H9 (cell line): ENCODE measurements around the gene MT1F. TPM values are rescaled to one million over a fixed set of nuclear protein-coding genes. Genes with fewer than 3 reads are reported as not detected.
"Not testable (repeated sequence)": the region's sequence is repeated elsewhere in the genome, so short reads cannot be mapped to it uniquely, and the experiment has no call there.

Source experiments
- DNase-seq: peaks from one replicate; pipeline ENCODE4 v3.0.0-alpha.2; 2017
- H2AFZ ChIP-seq: one replicate; pipeline ENCODE4 v1.6.1; 2013; ENCODE audit warnings: mild to moderate bottlenecking, low read length, control low read depth, moderate library complexity
- H2AK5ac ChIP-seq: 2 replicates; pipeline ENCODE4 v1.6.1; 2013; ENCODE audit warnings: low read length, control low read depth, mixed read lengths; ENCODE audit not compliant: insufficient read length
- H2BK120ac ChIP-seq: one replicate; pipeline ENCODE4 v1.6.1; 2013; ENCODE audit warnings: low read depth, mild to moderate bottlenecking, low read length, control low read depth, inconsistent platforms; ENCODE audit not compliant: poor library complexity, severe bottlenecking
- H2BK12ac ChIP-seq: 2 replicates; pipeline ENCODE4 v1.6.1; 2013; ENCODE audit warnings: low read length, control low read depth, mixed read lengths, low read depth; ENCODE audit not compliant: insufficient read length
- H2BK15ac ChIP-seq: 2 replicates; pipeline ENCODE4 v1.6.1; 2013; ENCODE audit warnings: low read depth, low read length, control low read depth
- H2BK20ac ChIP-seq: one replicate; pipeline ENCODE4 v1.6.1; 2013; ENCODE audit warnings: low read depth, mild to moderate bottlenecking, low read length, control low read depth, inconsistent platforms; ENCODE audit not compliant: poor library complexity, severe bottlenecking
- H2BK5ac ChIP-seq: 2 replicates; pipeline ENCODE4 v1.6.1; 2013; ENCODE audit warnings: low read length, control low read depth, mixed read lengths; ENCODE audit not compliant: insufficient read length
- H3K14ac ChIP-seq: 2 replicates; pipeline ENCODE4 v1.6.1; 2013; ENCODE audit warnings: low read length, control low read depth; ENCODE audit not compliant: insufficient read depth
- H3K18ac ChIP-seq: 2 replicates; pipeline ENCODE4 v1.6.1; 2013; ENCODE audit warnings: low read depth, mild to moderate bottlenecking, mixed read lengths, low read length, control low read depth; ENCODE audit not compliant: insufficient read length
- H3K23ac ChIP-seq: 2 replicates; pipeline ENCODE4 v1.6.1; 2013; ENCODE audit warnings: low read length, control low read depth, mixed read lengths, low read depth; ENCODE audit not compliant: insufficient read length
- H3K23me2 ChIP-seq: 2 replicates; pipeline ENCODE4 v1.6.1; 2013; ENCODE audit warnings: low read depth, mild to moderate bottlenecking, mixed read lengths, low read length, control low read depth; ENCODE audit not compliant: insufficient read length, poor library complexity, severe bottlenecking
- H3K27ac ChIP-seq: 2 replicates; pipeline ENCODE4 v1.5.1; 2013; ENCODE audit warnings: low read length, control low read depth, mixed read lengths, low read depth; ENCODE audit not compliant: insufficient read length
- H3K27me3 ChIP-seq: 2 replicates; pipeline ENCODE4 v1.6.1; 2013; ENCODE audit warnings: low read length, control low read depth, inconsistent platforms; ENCODE audit not compliant: insufficient read depth
- H3K4ac ChIP-seq: 2 replicates; pipeline ENCODE4 v1.6.1; 2013; ENCODE audit warnings: low read depth, mild to moderate bottlenecking, control low read depth, inconsistent platforms, low read length, moderate library complexity
- H3K4me1 ChIP-seq: 2 replicates; pipeline ENCODE4 v1.6.1; 2013; ENCODE audit warnings: low read length, control low read depth, inconsistent platforms; ENCODE audit not compliant: insufficient read depth
- H3K4me2 ChIP-seq: 2 replicates; pipeline ENCODE4 v1.6.1; 2013; ENCODE audit warnings: low read length, control low read depth, mixed read lengths; ENCODE audit not compliant: insufficient read length, insufficient read depth
- H3K56ac ChIP-seq: 2 replicates; pipeline ENCODE4 v1.6.1; 2013; ENCODE audit warnings: low read depth, mild to moderate bottlenecking, mixed read lengths, low read length, control low read depth; ENCODE audit not compliant: insufficient read length
- H3K79me1 ChIP-seq: 2 replicates; pipeline ENCODE4 v1.6.1; 2013; ENCODE audit warnings: low read depth, mild to moderate bottlenecking, moderate library complexity, low read length, control low read depth, inconsistent platforms; ENCODE audit not compliant: insufficient read depth, poor library complexity, severe bottlenecking
- H3K79me2 ChIP-seq: 2 replicates; pipeline ENCODE4 v1.6.1; 2013; ENCODE audit warnings: low read length, control low read depth, inconsistent platforms; ENCODE audit not compliant: insufficient read depth
- H3K9ac ChIP-seq: 2 replicates; pipeline ENCODE4 v1.6.1; 2013; ENCODE audit warnings: low read length, control low read depth, mixed read lengths; ENCODE audit not compliant: insufficient read length; ENCODE audit errors: extremely low read depth
- H3K9me3 ChIP-seq: one replicate; pipeline ENCODE4 v1.6.1; 2013; ENCODE audit warnings: low read depth, low read length, inconsistent platforms; ENCODE audit not compliant: control insufficient read depth
- H3T11ph ChIP-seq: one replicate; pipeline ENCODE4 v1.6.1; 2013; ENCODE audit warnings: mild to moderate bottlenecking, low read length, control low read depth, inconsistent platforms
- H4K20me1 ChIP-seq: one replicate; pipeline ENCODE4 v1.6.1; 2013; ENCODE audit not compliant: control insufficient read depth, insufficient read length, insufficient read depth
- H4K5ac ChIP-seq: 2 replicates; pipeline ENCODE4 v1.6.1; 2013; ENCODE audit warnings: low read depth, mild to moderate bottlenecking, mixed read lengths, low read length, control low read depth; ENCODE audit not compliant: insufficient read length
- H4K8ac ChIP-seq: replicated peaks from 2 replicates; pipeline ENCODE4 v1.6.1; 2013; ENCODE audit warnings: low read length, control low read depth, mixed read lengths, low read depth; ENCODE audit not compliant: insufficient read length
- H4K91ac ChIP-seq: 2 replicates; pipeline ENCODE4 v1.6.1; 2013; ENCODE audit warnings: low read depth, mild to moderate bottlenecking, moderate library complexity, mixed read lengths, low read length, control low read depth; ENCODE audit not compliant: insufficient read length
- H3K27ac Mint-ChIP-seq, 3 experiments: 2 replicates in 2 of 3; 3 replicates in 1 of 3; pipeline ENCODE4 v1.8.0; 2020 to 2021; ENCODE audit warnings: mixed read lengths in 3 of 3, mild to moderate bottlenecking in 1 of 3, moderate library complexity in 1 of 3
- H3K27me3 Mint-ChIP-seq: 2 replicates; pipeline ENCODE4 v1.8.0; 2021; ENCODE audit warnings: low read depth, mild to moderate bottlenecking, moderate library complexity, mixed read lengths
- H3K36me3 Mint-ChIP-seq, 3 experiments: 2 replicates in 2 of 3; 3 replicates in 1 of 3; pipeline ENCODE4 v1.8.0; 2020 to 2021; ENCODE audit warnings: low read depth in 3 of 3, mixed read lengths in 3 of 3; ENCODE audit not compliant: insufficient read depth in 1 of 3
- H3K4me1 Mint-ChIP-seq, 2 experiments: 2 replicates each; pipeline ENCODE4 v1.8.0; 2020; ENCODE audit warnings: mixed read lengths in 2 of 2
- H3K4me3 Mint-ChIP-seq, 2 experiments: 2 replicates in 1 of 2; 3 replicates in 1 of 2; pipeline ENCODE4 v1.8.0; 2020 to 2021; ENCODE audit warnings: mild to moderate bottlenecking in 2 of 2, mixed read lengths in 2 of 2, moderate library complexity in 1 of 2
- H3K9me3 Mint-ChIP-seq, 2 experiments: 2 replicates in 1 of 2; 3 replicates in 1 of 2; pipeline ENCODE4 v1.8.0; 2020; ENCODE audit warnings: mild to moderate bottlenecking in 2 of 2, mixed read lengths in 2 of 2, moderate library complexity in 1 of 2
- WGBS: extraction: QIAGEN DNeasy Blood & Tissue Kit; methylation state at CpG from one replicate; pipeline ENCODE4 v1.1.7; 2013; ENCODE audit warnings: missing lambda C conversion rate, low lambda C conversion rate, mixed read lengths; ENCODE audit not compliant: insufficient read length; ENCODE audit errors: extremely low coverage; 5-methylcytosine and 5-hydroxymethylcytosine counted together
- total RNA-seq: library from RNA; stranded (reverse); gene quantifications from 2 replicates; pipeline ENCODE4 v1.2.1, GENCODE V29; 2021
- TF ChIP-seq, protein P1 (sequence below): fragments of 200-600 bp; sonication (generic); conservative IDR thresholded peaks from 3 replicates; pipeline ENCODE4 v1.8.0; 2021; ENCODE audit warnings: antibody characterized with exemption, mild to moderate bottlenecking

Gene MT1F
- total RNA-seq, 1 experiment from 2014 or later, result 26.1 TPM

DNA sequence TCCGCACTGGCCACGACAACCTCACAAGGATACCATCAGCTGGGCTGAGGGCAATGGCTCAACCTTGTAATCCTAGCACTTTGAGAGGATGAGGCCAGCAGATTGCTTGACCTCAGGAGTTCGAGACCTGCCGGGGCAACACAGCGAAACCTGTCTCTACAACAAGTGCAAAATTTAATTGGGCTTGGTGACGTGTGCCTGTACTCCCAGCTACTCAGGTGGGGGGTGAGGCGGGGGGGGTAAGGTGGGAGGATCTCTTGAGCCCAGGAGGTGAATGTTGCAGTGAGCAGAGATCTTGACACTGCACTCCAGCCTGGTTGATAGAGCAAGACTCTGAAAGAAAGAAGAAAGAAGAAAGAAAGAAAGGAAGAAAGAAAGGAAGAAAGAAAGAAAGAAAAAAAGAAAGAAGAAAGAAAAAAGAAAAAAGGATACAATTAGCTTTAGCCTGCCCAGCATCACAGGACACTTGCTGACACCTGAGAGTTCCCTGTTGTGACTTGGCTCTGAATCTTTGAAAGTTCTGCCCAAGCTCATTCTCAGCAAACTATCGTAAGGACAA lies 37.3 kb upstream of the MT1F start:
- H4K91ac ChIP-seq, result no peak overlapping the region
- H2BK5ac ChIP-seq, result no peak overlapping the region
- no peak overlapping the region for H2BK20ac ChIP-seq
- no peak overlapping the region for H3K4me2 ChIP-seq
- no peak overlapping the region for H3K56ac ChIP-seq
- H3K4ac ChIP-seq, result no peak overlapping the region
- H3K9ac ChIP-seq, result no peak overlapping the region
- no peak overlapping the region for H3T11ph ChIP-seq
- no peaks in the 10 kb centered on the region; the same call in 1 of the 2 replicates for H3K4me1 ChIP-seq
- H3K27ac Mint-ChIP-seq, result no peak overlapping the region
- H2BK15ac ChIP-seq, result no peak overlapping the region
- no peak overlapping the region for H2BK120ac ChIP-seq
- no peak overlapping the region for H2AFZ ChIP-seq
- TF ChIP-seq, protein P1, sequence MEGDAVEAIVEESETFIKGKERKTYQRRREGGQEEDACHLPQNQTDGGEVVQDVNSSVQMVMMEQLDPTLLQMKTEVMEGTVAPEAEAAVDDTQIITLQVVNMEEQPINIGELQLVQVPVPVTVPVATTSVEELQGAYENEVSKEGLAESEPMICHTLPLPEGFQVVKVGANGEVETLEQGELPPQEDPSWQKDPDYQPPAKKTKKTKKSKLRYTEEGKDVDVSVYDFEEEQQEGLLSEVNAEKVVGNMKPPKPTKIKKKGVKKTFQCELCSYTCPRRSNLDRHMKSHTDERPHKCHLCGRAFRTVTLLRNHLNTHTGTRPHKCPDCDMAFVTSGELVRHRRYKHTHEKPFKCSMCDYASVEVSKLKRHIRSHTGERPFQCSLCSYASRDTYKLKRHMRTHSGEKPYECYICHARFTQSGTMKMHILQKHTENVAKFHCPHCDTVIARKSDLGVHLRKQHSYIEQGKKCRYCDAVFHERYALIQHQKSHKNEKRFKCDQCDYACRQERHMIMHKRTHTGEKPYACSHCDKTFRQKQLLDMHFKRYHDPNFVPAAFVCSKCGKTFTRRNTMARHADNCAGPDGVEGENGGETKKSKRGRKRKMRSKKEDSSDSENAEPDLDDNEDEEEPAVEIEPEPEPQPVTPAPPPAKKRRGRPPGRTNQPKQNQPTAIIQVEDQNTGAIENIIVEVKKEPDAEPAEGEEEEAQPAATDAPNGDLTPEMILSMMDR, result no peak
- H2AK5ac ChIP-seq, result no peak overlapping the region
- DNase-seq, result no peak
- no peak overlapping the region for H3K14ac ChIP-seq
- peaks cover 3 to 19% of the 10 kb centered on the region in 2 experiments; a peak in 3 of 5 replicates for H3K9me3 Mint-ChIP-seq
- H3K36me3 Mint-ChIP-seq, result peaks cover 5 to 8% (median 5%) of the 10 kb centered on the region in 3 experiments
- no CpG with 5 or more reads among the region's 8 CpGs for WGBS
- no peak overlapping the region for H4K5ac ChIP-seq
- no peak overlapping the region for H3K18ac ChIP-seq
- no peaks in the 10 kb centered on the region for H3K79me1 ChIP-seq
- no peak overlapping the region for H3K4me3 Mint-ChIP-seq
- H3K27me3 Mint-ChIP-seq, result peaks cover 94% of the 10 kb centered on the region
- peaks cover 54 to 65% of the 10 kb centered on the region in 2 experiments for H3K4me1 Mint-ChIP-seq
- peaks cover 6% of the 10 kb centered on the region for H3K9me3 ChIP-seq
- H3K23ac ChIP-seq, result no peak overlapping the region
- peaks cover 59% of the 10 kb centered on the region for H3K27me3 ChIP-seq
- no peak overlapping the region for H2BK12ac ChIP-seq
- H3K79me2 ChIP-seq, result no peaks in the 10 kb centered on the region
- no peaks in the 10 kb centered on the region for H4K20me1 ChIP-seq
- H3K27ac ChIP-seq, result no peak overlapping the region
- H4K8ac ChIP-seq, result no peak overlapping the region
- H3K23me2 ChIP-seq, result peaks cover 14% of the 10 kb centered on the region

DNA sequence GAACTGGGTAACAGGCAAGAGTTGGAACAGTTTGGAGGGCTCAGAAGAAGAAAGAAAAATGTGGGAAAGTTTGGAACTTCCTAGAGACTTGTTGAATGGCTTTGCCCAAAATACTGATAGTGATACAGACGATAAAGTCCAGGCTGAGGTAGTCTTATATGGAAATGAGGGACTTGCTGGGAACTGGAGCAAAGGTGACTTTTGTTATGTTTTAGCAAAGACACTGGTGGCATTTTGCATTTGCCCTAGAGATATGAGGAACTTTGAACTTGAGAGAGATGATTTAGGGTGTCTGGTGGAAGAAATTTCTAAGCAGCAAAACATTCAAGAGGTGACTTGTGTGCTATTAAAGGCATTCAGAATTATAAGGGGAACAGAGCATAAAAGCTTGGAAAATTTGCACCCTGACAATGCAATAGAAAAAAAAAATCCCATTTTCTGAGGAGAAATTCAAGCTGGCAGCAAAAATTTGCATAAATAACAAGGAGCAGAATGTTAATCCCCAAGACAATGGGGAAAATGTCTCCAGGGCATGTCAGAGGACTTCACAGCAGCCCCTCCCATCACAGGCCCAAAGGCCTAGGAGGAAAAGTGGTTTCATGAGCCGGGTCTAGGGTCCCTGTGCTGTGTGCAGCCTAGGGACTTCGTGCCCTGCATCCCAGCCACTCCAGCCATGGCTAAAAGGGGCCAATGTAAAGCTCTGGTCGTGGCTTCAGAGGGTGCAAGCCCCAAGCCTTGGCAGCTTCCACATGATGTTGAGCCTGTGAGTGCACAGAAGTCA lies 35.9 kb upstream of the MT1F start:
- H3K27ac Mint-ChIP-seq, H2AFZ ChIP-seq, H3K4ac ChIP-seq, H4K8ac ChIP-seq, H3K56ac ChIP-seq, H4K20me1 ChIP-seq, H3T11ph ChIP-seq, H3K9me3 ChIP-seq, H3K4me2 ChIP-seq, H2BK12ac ChIP-seq, H3K14ac ChIP-seq, H2BK15ac ChIP-seq, H4K91ac ChIP-seq, H3K4me1 ChIP-seq, H3K79me1 ChIP-seq, H3K36me3 Mint-ChIP-seq, H3K79me2 ChIP-seq, H3K27ac ChIP-seq, H2BK5ac ChIP-seq, H2AK5ac ChIP-seq, H3K18ac ChIP-seq, H4K5ac ChIP-seq, DNase-seq, H3K23ac ChIP-seq, H2BK120ac ChIP-seq, H2BK20ac ChIP-seq, H3K4me3 Mint-ChIP-seq, H3K9ac ChIP-seq: not testable (repeated sequence)
- WGBS, result no CpG with 5 or more reads among the region's 4 CpGs
- Mint-ChIP-seq H3K9me3 (peaks cover 3 to 19% of the 10 kb centered on the region in 2 experiments; a peak in 3 of 5 replicates), H3K4me1 (peaks cover 59 to 73% of the 10 kb centered on the region in 2 experiments), H3K27me3 (peaks cover 94% of the 10 kb centered on the region)
- H3K27me3 ChIP-seq, result peaks cover 65% of the 10 kb centered on the region
- H3K23me2 ChIP-seq, result peaks cover 17% of the 10 kb centered on the region
